Breast epithelium (tissue), 3 donors: Measurements from ENCODE around the gene SNRK.

ENCODE experiments used
- CTCF ChIP-seq, 3 donors: fragments of 450-650 bp; IDR thresholded peaks; one replicate each; pipeline ENCODE4 v1.5.1; 2016 to 2017; ENCODE audit warnings: antibody characterized with exemption in 3 of 3, mild to moderate bottlenecking in 3 of 3, moderate library complexity in 3 of 3
- POLR2AphosphoS5 ChIP-seq, 3 donors: sonication (generic); formaldehyde crosslinking; IDR thresholded peaks; one replicate each; pipeline ENCODE4 v1.6.1; 2017; ENCODE audit warnings: antibody characterized with exemption in 3 of 3

GRCh38 chr3:43371494-43371893 lies 85.2 kb downstream of the SNRK start:
- no peak for TF ChIP-seq CTCF (IDR thresholded peaks at IDR 0.05)
- TF ChIP-seq POLR2AphosphoS5 (IDR thresholded peaks at IDR 0.05), result no peak
